Glomerular visceral epithelial cell (primary cell): ENCODE measurements around the gene TLE3.

Experiments used
- DNase-seq: peaks from one replicate; pipeline ENCODE4 v3.0.0-alpha.2; 2016; ENCODE audit errors: extremely low spot score

TLE3 gene

GRCh38 chr15:70048578-70049514 is 48.9 kb downstream of the TLE3 start:
- DNase-seq = no peak

GRCh38 chr15:70048198-70048565 is 49.5 kb downstream of the TLE3 start:
- DNase-seq = no peak

GRCh38 chr15:70047386-70048197 is 50.1 kb downstream of the TLE3 start:
- no peak for DNase-seq

- no peak for DNase-seq
These were observed 50.9 kb downstream of the TLE3 start for GRCh38 chr15:70046679-70047369.

GRCh38 chr15:70045045-70045444 is 52.7 kb downstream of the TLE3 start:
- DNase-seq = no peak

GRCh38 chr15:70044168-70044567 is 53.5 kb downstream of the TLE3 start:
- no peak for DNase-seq

- DNase-seq = no peak
These were observed 54.1 kb downstream of the TLE3 start for GRCh38 chr15:70043590-70043989.

GRCh38 chr15:70042553-70043214 is 55.0 kb downstream of the TLE3 start:
- no peak for DNase-seq

GRCh38 chr15:70039917-70040316 is 57.8 kb downstream of the TLE3 start:
- no peak for DNase-seq

- no peak for DNase-seq
These were observed 58.9 kb downstream of the TLE3 start for GRCh38 chr15:70038730-70039392.

GRCh38 chr15:70037292-70037640 is 60.5 kb downstream of the TLE3 start:
- DNase-seq = no peak

GRCh38 chr15:70036585-70037291 is 61.0 kb downstream of the TLE3 start:
- DNase-seq = no peak

- no peak for DNase-seq
These were observed 62.0 kb downstream of the TLE3 start for GRCh38 chr15:70035719-70036077.

GRCh38 chr15:70035051-70035718 is 62.5 kb downstream of the TLE3 start:
- no peak for DNase-seq

GRCh38 chr15:70034596-70034995 is 63.1 kb downstream of the TLE3 start:
- DNase-seq = no peak

GRCh38 chr15:70034141-70034540 is 63.6 kb downstream of the TLE3 start:
- DNase-seq = no peak

GRCh38 chr15:70033529-70034140 is 64.1 kb downstream of the TLE3 start:
- DNase-seq = no peak

- DNase-seq = no peak
These were observed 64.6 kb downstream of the TLE3 start for GRCh38 chr15:70033109-70033508.

- DNase-seq = no peak
These were observed 65.2 kb downstream of the TLE3 start for GRCh38 chr15:70032509-70032908.

- no peak for DNase-seq
These were observed 66.0 kb downstream of the TLE3 start for GRCh38 chr15:70031713-70032112.
